ENCODE measurements around the gene SYT1. TPM values are rescaled to one million over a fixed set of nuclear protein-coding genes. Genes with fewer than 3 reads are reported as not detected.
A peak's percentile ranks its signal among the peaks of the same experiment; 100 is the strongest.

SYT1 gene
- total and polyA plus RNA-seq, 11 donors, result 0.08 to 0.86 (median 0.16) TPM; not detected in 6

DNA sequence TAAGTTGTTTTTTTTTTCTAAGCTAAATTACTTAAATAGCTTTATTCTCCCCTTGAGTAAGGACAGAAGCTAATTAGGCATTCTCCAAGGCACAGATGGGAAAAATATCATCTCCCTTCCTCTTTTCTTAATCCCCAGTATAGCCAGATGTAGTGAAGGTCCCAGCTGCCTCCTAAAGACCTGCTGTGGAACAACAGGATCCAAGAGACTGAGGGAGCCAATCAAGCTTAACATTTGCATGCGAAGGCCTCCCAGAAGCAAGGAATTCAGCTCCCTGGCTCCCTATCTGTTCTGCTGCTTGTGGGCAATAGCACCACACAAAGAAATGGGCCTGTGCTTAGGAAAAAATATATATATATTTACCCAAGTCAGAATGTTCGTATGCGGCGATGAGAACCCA, 255.2 kb downstream of the SYT1 start:
- DNase-seq (no peak), ATAC-seq (no peak)
- H3K36me3 ChIP-seq, result no peaks in the 10 kb centered on the region
- TF ChIP-seq, protein P1, sequence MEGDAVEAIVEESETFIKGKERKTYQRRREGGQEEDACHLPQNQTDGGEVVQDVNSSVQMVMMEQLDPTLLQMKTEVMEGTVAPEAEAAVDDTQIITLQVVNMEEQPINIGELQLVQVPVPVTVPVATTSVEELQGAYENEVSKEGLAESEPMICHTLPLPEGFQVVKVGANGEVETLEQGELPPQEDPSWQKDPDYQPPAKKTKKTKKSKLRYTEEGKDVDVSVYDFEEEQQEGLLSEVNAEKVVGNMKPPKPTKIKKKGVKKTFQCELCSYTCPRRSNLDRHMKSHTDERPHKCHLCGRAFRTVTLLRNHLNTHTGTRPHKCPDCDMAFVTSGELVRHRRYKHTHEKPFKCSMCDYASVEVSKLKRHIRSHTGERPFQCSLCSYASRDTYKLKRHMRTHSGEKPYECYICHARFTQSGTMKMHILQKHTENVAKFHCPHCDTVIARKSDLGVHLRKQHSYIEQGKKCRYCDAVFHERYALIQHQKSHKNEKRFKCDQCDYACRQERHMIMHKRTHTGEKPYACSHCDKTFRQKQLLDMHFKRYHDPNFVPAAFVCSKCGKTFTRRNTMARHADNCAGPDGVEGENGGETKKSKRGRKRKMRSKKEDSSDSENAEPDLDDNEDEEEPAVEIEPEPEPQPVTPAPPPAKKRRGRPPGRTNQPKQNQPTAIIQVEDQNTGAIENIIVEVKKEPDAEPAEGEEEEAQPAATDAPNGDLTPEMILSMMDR (IDR thresholded peaks at IDR 0.05), result no peak
- TF ChIP-seq POLR2A (IDR thresholded peaks at IDR 0.05), result no peak
- 86 to 91% (median 90%) methylated on average over 4 of the region's 4 CpGs for WGBS, 4 donors
- no peaks in the 10 kb centered on the region for H3K9me3 ChIP-seq
- no peaks in the 10 kb centered on the region for H3K4me1 ChIP-seq
- no peak overlapping the region for H3K4me3 ChIP-seq
- no peaks in the 10 kb centered on the region for H3K27me3 ChIP-seq
- intact Hi-C loops (cut with DNase I), result no loop called here
- H3K27ac ChIP-seq, result no peak overlapping the region

DNA sequence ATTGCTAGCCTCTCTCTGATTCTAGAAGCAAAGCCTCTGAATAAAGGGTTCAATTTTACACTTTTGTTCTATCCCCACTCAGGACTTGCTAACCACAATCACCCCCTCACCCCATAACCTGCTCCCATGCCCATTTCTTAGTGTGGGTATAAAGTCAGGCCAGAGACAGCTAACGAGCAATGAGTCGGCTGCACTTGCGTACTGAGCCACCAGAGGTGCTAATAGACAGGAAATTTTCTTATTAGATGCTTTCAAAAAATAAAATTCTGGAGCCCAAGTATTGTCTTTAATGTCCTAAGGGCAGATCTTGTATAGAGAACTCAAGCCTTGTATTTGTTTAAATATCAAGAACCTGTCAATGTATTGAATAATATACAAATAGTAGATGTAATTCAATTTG, 256.9 kb downstream of the SYT1 start:
- Histone ChIP-seq H3K4me3 (no peak overlapping the region), H3K36me3 (no peaks in the 10 kb centered on the region), H3K27me3 (no peaks in the 10 kb centered on the region), H3K4me1 (no peaks in the 10 kb centered on the region), H3K9me3 (no peaks in the 10 kb centered on the region), H3K27ac (no peak overlapping the region)
- intact Hi-C loops (cut with DNase I), result no loop called here
- 81 to 83% (median 82%) methylated on average over 3 of the region's 3 CpGs for WGBS, 4 donors
- TF ChIP-seq POLR2A (IDR thresholded peaks at IDR 0.05), result no peak
- TF ChIP-seq, protein P1 (IDR thresholded peaks at IDR 0.05), result peak in 1 of 12 donors; percentile 14
- ATAC-seq (no peak), DNase-seq (no peak)

DNA sequence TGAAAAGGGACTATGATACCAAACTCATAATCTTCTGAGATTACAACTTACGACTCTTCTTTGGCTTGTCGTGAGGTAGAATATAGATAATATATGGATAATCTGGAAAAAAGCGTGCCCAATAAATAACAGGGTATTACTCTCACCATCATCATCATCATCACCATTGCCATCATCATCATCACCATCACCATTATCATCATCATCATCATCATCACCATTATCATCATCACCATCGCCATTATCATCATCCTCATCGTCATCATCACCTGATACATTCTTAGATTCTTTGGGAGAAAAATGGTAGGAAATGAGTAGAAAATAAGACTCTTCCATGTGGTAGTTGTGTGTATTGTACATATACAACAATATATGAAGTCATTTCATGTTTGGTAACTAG, 259.8 kb downstream of the SYT1 start:
- no peak for ATAC-seq
- WGBS, 4 donors, result 92 to 96% (median 94%) methylated on average over 5 of the region's 5 CpGs
- H3K9me3 ChIP-seq, result no peaks in the 10 kb centered on the region
- TF ChIP-seq POLR2A (IDR thresholded peaks at IDR 0.05), result no peak
- TF ChIP-seq, protein P1 (IDR thresholded peaks at IDR 0.05), result no peak
- H3K27ac ChIP-seq, result no peak overlapping the region
- H3K4me3 ChIP-seq, result no peak overlapping the region
- H3K36me3 ChIP-seq, result no peaks in the 10 kb centered on the region
- H3K27me3 ChIP-seq, result no peaks in the 10 kb centered on the region
- intact Hi-C loops (cut with DNase I), result no loop called here
- no peak for DNase-seq
- no peaks in the 10 kb centered on the region for H3K4me1 ChIP-seq

DNA sequence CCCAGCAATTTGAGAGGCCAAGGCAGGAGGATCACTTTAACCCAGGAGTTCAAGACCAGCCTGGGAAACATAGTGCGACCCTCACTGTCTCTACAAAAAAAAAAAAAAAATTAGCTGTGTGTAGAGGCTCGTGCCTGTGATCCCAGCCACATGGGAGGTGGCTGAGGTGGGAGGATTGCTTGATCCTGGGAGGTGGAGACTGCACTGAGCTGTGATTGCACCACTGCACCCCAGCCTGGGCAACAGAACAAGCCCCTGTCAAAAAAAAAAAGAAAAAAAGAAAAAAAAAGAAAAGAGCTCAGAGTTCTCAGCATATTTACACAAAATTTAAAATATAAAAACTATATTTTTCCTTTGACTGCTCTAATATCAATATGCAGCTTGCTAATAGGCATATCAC, 260.8 kb downstream of the SYT1 start:
- H3K4me1 ChIP-seq, result no peaks in the 10 kb centered on the region
- H3K27ac ChIP-seq, result no peak overlapping the region
- DNase-seq (no peak), ATAC-seq (no peak)
- WGBS, 4 donors, result 57 to 74% (median 65%) methylated on average over 2 of the region's 2 CpGs
- H3K9me3 ChIP-seq, result no peaks in the 10 kb centered on the region
- TF ChIP-seq, protein P1 (IDR thresholded peaks at IDR 0.05), result no peak
- TF ChIP-seq POLR2A (IDR thresholded peaks at IDR 0.05), result no peak
- H3K36me3 ChIP-seq, result no peaks in the 10 kb centered on the region
- intact Hi-C loops (cut with DNase I), result no loop called here
- no peak overlapping the region for H3K4me3 ChIP-seq
- no peaks in the 10 kb centered on the region for H3K27me3 ChIP-seq
